Loucy (cell line): ENCODE results near the gene VARS1.

Source experiments
- CTCF ChIP-seq: fragments of 200-600 bp; sonication (generic); conservative IDR thresholded peaks from 2 replicates; pipeline ENCODE4 v1.5.1; 2014; ENCODE audit warnings: mild to moderate bottlenecking, antibody characterized with exemption, low read length
- EZH2phosphoT487 ChIP-seq: fragments of 200-600 bp; IDR thresholded peaks from 2 replicates; pipeline ENCODE4 v1.6.1; 2018; ENCODE audit warnings: antibody characterized with exemption, mild to moderate bottlenecking, moderate library complexity, borderline replicate concordance

- TF ChIP-seq CTCF (no peak), EZH2phosphoT487 (no peak)
Observed at GRCh38 chr6:31805939-31806469, 10.5 kb upstream of the VARS1 start.
